Loucy (cell line): ENCODE results near the gene PHYKPL.
"Not testable (repeated sequence)": the region's sequence is repeated elsewhere in the genome, so short reads cannot be mapped to it uniquely, and the experiment has no call there.

Experiments used
- H2AFZ ChIP-seq: fragments of 200-600 bp; sonication (generic); 2 replicates; pipeline ENCODE4 v1.6.0; 2016; ENCODE audit warnings: antibody characterized with exemption, mild to moderate bottlenecking, low read length, moderate library complexity
- H3F3A ChIP-seq: fragments of 200-600 bp; 2 replicates; pipeline ENCODE4 v1.6.0; 2016; ENCODE audit warnings: antibody characterized with exemption, low read depth, mild to moderate bottlenecking
- H3K27me3 ChIP-seq: fragments of 200-600 bp; sonication (generic); 2 replicates; pipeline ENCODE4 v1.6.1; 2014; ENCODE audit warnings: low read length, mild to moderate bottlenecking; ENCODE audit not compliant: insufficient read depth, poor library complexity, severe bottlenecking
- H3K36me3 ChIP-seq: fragments of 200-600 bp; sonication (generic); 2 replicates; pipeline ENCODE4 v1.6.1; 2016; ENCODE audit warnings: low read length; ENCODE audit not compliant: insufficient read depth
- H3K4me1 ChIP-seq: fragments of 200-600 bp; sonication (generic); 2 replicates; pipeline ENCODE4 v1.5.1; 2014; ENCODE audit warnings: low read length, mild to moderate bottlenecking; ENCODE audit not compliant: insufficient read depth, poor library complexity, severe bottlenecking
- H3K4me2 ChIP-seq: fragments of 200-600 bp; sonication (generic); 2 replicates; pipeline ENCODE4 v1.6.0; 2014; ENCODE audit warnings: antibody characterized with exemption, low read length, low read depth, mild to moderate bottlenecking; ENCODE audit not compliant: poor library complexity, severe bottlenecking
- H3K4me3 ChIP-seq: fragments of 200-600 bp; sonication (generic); 2 replicates; pipeline ENCODE4 v1.5.1; 2014; ENCODE audit warnings: low read length, mild to moderate bottlenecking, mixed read lengths; ENCODE audit not compliant: poor library complexity, severe bottlenecking
- H3K79me2 ChIP-seq: fragments of 200-600 bp; sonication (generic); 2 replicates; pipeline ENCODE4 v1.6.1; 2014; ENCODE audit warnings: low read length; ENCODE audit not compliant: insufficient read depth
- H3K9ac ChIP-seq: fragments of 200-600 bp; sonication (generic); 2 replicates; pipeline ENCODE4 v1.6.0; 2014; ENCODE audit warnings: mild to moderate bottlenecking, low read depth, low read length, moderate library complexity; ENCODE audit not compliant: poor library complexity, severe bottlenecking
- H3K9me2 ChIP-seq: fragments of 200-600 bp; sonication (generic); replicated peaks from 2 replicates; pipeline ENCODE4 v1.6.1; 2016; ENCODE audit warnings: low read depth, low read length, mixed read lengths
- H3K9me3 ChIP-seq: fragments of 200-600 bp; sonication (generic); 2 replicates; pipeline ENCODE4 v1.6.1; 2014; ENCODE audit warnings: mild to moderate bottlenecking, antibody characterized with exemption, low read length, low read depth; ENCODE audit not compliant: insufficient read depth
- H4K20me1 ChIP-seq: fragments of 200-600 bp; sonication (generic); 2 replicates; pipeline ENCODE4 v1.6.0; 2014; ENCODE audit warnings: antibody characterized with exemption, low read length, mild to moderate bottlenecking; ENCODE audit not compliant: insufficient read depth, poor library complexity, severe bottlenecking
- CTCF ChIP-seq: fragments of 200-600 bp; sonication (generic); conservative IDR thresholded peaks from 2 replicates; pipeline ENCODE4 v1.5.1; 2014; ENCODE audit warnings: mild to moderate bottlenecking, antibody characterized with exemption, low read length
- EZH2phosphoT487 ChIP-seq: fragments of 200-600 bp; IDR thresholded peaks from 2 replicates; pipeline ENCODE4 v1.6.1; 2018; ENCODE audit warnings: antibody characterized with exemption, mild to moderate bottlenecking, moderate library complexity, borderline replicate concordance

PHYKPL gene

GRCh38 chr5:178256746-178257145 is 24.1 kb upstream of the PHYKPL start:
- Histone ChIP-seq H3K27me3 (no peaks in the 10 kb centered on the region), H3K36me3 (no peaks in the 10 kb centered on the region), H3K9ac (no peak overlapping the region), H3K9me2 (no peaks in the 10 kb centered on the region), H3K4me3 (no peak overlapping the region), H3K4me1 (no peaks in the 10 kb centered on the region), H3K4me2 (no peak overlapping the region), H3K9me3 (no peaks in the 10 kb centered on the region), H2AFZ (no peak overlapping the region), H4K20me1 (no peaks in the 10 kb centered on the region), H3F3A (no peaks in the 10 kb centered on the region), H3K79me2 (no peaks in the 10 kb centered on the region)
- no peak for TF ChIP-seq EZH2phosphoT487
- TF ChIP-seq CTCF: no peak

GRCh38 chr5:178253632-178254031 is 21.0 kb upstream of the PHYKPL start:
- H3K27me3 ChIP-seq, H3K9me2 ChIP-seq, H3K4me3 ChIP-seq, H3K36me3 ChIP-seq, H3K4me2 ChIP-seq, H4K20me1 ChIP-seq, H3K9ac ChIP-seq, H3K79me2 ChIP-seq, H3K9me3 ChIP-seq, H2AFZ ChIP-seq, H3K4me1 ChIP-seq, H3F3A ChIP-seq: not testable (repeated sequence)

- no peaks in the 10 kb centered on the region for H3K4me1 ChIP-seq
- H3K36me3 ChIP-seq: no peaks in the 10 kb centered on the region
- no peaks in the 10 kb centered on the region for H3K9me3 ChIP-seq
- H3K9me2 ChIP-seq: no peaks in the 10 kb centered on the region
- H3K79me2 ChIP-seq: no peaks in the 10 kb centered on the region
- no peak overlapping the region for H3K4me3 ChIP-seq
- H3K27me3 ChIP-seq: no peaks in the 10 kb centered on the region
- H3K9ac ChIP-seq: no peak overlapping the region
- no peak for TF ChIP-seq EZH2phosphoT487
- no peak for TF ChIP-seq CTCF
- H4K20me1 ChIP-seq: no peaks in the 10 kb centered on the region
- H3F3A ChIP-seq: no peaks in the 10 kb centered on the region
- H2AFZ ChIP-seq: no peak overlapping the region
- no peak overlapping the region for H3K4me2 ChIP-seq
Observed at GRCh38 chr5:178252258-178252657, 19.7 kb upstream of the PHYKPL start.

GRCh38 chr5:178250263-178250662 is 17.7 kb upstream of the PHYKPL start:
- Histone ChIP-seq H3K4me2 (no peak overlapping the region), H3K36me3 (no peaks in the 10 kb centered on the region), H3K9me2 (no peaks in the 10 kb centered on the region), H4K20me1 (no peaks in the 10 kb centered on the region), H3F3A (no peaks in the 10 kb centered on the region), H3K4me3 (no peak overlapping the region), H3K9me3 (no peaks in the 10 kb centered on the region), H3K9ac (no peak overlapping the region), H3K79me2 (no peaks in the 10 kb centered on the region), H3K4me1 (no peaks in the 10 kb centered on the region), H2AFZ (no peak overlapping the region), H3K27me3 (no peaks in the 10 kb centered on the region)
- TF ChIP-seq CTCF (no peak), EZH2phosphoT487 (no peak)
